T1000 (cell line): ENCODE results near the gene CPXM1.
"Not testable (repeated sequence)": the region's sequence is repeated elsewhere in the genome, so short reads cannot be mapped to it uniquely, and the experiment has no call there.

Source experiments
- DNase-seq: peaks from one replicate; lab custom pipeline; 2025; ENCODE audit warnings: mixed read lengths; lab: John Stamatoyannopoulos, UW

The CPXM1 gene

DNA sequence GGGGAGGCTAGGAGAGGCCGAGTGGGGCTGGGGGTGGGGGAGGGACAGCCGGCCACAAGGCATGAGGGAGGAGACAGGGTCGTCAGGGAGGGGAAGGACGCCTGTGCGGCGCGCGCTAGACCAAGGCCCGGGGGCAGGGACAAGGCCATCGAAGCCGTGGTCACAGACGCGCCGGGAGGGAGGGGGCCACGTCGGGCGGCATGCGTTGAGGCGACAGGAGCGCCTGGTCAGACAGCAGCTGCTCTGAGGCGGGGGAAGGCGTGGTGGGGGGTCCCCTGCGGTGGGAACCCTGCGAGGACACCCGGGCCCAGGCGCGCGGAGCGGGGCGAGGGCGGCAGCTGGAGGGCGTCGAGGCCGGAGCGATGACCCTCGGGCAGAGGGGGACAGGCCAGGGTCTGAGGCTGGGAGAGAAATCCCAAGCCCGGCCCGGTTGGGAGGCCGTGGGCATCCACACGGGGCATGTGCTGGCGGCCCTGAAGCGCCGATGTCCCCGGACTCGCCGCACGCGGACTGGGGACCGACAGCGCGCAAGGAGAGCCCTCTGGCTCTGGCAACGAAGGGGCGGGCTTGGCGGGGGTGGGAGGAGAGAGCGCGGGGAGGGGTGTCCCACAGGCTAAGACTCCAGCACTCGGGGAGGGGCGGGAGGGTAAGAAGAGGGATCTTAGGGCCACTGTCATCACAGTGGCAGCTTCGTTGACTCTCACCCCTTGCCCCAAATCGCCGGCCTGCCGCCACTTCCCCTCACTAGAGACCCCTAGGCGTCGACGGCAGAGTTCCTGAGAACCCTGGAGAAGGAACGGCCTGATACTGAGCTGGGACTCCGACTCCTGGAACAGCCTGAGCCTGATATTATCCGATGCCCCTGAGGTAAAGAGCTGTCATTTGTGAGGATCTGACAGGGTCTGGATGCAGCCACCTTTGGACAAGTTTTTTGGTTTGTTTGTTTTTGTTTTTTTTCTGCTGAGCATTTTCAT is 20.8 kb upstream of the CPXM1 start:
- DNase-seq, result no peak

GRCh38 chr20:2820084-2820895 is 19.9 kb upstream of the CPXM1 start:
- no peak for DNase-seq

DNA sequence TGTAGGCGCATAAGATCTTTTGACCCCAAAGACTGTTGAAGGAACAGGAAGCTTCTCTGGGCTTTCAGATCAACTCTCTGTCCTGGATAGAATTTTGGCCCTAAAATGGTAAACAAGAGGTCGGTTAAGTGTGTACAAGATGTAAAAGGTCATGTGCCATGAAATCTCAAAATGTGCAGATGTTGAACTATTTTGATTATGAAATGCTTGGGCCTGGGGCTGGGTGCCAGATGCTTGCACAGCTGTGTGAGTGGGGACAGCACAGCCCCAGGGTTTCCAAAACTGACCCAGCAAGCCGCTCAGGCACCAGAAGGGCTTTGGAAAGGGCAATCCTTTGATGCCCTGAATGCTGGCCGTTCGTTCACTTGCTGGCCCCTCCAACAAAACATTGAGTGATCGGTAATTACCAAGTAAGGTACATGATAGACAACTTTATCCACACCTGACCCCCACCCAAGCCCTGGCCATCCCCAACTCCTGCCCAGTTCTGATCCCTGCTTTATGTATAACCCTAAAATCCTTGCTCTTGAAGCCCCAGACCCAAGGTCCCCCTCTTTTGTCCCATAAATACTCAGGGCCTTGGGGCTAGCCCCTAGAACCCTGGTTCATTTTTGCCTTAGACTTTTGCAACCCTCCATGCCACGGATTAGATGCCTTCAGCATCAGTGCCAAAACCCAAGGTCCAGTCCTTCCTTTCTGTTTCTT is 17.6 kb upstream of the CPXM1 start:
- no peak for DNase-seq

DNA sequence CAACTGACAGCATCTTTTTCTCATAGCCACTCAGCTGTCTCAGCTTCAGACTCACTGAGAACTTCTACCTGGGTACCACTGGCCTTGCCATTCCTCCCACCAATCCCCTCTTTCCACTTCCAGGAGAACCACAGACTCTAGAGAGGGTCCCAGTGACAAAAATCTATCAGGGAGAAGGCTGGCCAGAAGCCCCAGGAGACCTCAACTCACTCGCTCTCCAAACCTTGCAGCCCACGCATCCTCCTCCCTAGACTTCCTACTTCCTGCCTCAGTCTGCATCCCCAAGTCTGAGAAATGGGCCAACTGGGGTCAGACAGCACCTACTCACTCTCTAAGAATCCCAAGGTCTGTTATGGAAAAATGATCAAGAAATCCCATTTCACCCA is 16.9 kb upstream of the CPXM1 start:
- no peak for DNase-seq

DNA sequence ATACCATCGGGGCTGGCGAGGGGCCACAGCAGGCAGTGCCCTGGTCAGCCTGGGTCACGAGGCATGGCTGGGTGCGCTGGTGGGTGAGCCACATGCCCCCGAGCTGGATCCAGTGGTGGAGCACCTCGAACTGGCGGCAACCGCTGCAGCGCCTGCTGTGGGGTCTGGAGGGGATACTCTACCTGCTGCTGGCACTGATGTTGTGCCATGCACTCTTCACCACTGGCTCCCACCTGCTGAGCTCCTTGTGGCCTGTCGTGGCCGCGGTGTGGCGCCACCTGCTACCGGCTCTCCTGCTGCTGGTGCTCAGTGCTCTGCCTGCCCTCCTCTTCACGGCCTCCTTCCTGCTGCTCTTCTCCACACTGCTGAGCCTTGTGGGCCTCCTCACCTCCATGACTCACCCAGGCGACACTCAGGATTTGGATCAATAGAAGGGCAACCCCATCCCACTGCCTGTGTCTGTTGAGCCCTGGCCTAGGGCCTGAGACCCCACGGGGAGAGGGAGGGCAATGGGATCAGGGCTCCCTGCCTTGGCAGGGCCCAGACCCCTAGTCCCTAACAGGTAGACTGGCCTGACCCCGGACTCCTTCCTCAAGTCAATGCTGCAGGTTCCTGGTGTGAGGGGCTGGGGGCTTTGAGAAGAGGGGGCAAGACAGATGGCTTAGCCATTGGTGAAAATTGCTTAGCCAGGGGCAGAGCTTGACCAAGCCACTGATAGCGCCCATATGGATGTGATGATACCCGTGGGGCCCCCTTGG is 16.3 kb upstream of the CPXM1 start:
- no peak for DNase-seq

DNA sequence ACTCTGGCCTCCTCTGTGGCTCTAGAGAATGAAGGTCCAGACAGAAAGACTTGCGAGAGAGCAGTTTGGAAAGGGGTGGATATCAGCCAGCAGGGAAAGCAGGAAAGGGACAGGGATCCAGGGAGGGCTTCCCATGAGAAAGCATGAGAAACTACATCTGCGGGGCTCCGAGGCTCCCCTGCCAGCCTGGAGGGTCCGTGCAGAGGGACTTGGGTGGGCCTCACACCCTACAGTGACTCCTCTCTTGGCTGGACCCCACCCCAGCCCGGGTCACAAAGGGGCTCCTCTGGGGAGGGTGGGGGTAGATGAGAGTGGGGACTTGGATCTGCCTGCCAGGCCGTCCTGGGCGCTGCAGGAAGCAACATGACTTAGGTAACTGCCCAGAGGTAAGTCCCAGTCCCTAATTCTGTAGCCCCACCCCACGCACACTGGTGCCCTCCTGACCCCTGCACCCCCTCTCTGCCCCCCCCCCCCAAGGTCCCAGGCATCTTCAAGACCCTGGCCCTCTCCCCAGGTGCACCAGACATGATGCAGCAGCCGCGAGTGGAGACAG is 15.7 kb upstream of the CPXM1 start, which contains the start of gene TMEM239:
TSS of gene TMEM239 (plus strand) at position 335 of the 553 bp plus-strand sequence. CDS start at position 526, 191 bp downstream.
- no peak for DNase-seq

DNA sequence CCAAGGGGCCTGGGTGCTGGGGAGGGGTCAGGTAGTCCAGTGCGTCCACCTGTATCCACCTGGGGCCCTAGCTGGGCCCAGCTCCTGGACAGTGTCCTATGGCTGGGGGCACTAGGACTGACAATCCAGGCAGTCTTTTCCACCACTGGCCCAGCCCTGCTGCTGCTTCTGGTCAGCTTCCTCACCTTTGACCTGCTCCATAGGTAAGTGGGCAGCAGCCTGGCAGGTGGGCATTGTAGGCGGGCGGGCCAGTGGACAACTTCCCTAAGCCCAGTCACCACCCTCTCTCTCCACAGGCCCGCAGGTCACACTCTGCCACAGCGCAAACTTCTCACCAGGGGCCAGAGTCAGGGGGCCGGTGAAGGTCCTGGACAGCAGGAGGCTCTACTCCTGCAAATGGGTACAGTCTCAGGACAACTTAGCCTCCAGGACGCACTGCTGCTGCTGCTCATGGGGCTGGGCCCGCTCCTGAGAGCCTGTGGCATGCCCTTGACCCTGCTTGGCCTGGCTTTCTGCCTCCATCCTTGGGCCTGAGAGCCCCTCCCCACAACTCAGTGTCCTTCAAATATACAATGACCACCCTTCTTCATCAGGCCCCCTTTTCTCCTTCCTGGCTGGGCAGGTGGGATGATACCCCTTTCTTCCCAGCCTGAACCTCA is 14.9 kb upstream of the CPXM1 start:
- DNase-seq, result no peak

GRCh38 chr20:2814587-2815051 is 14.2 kb upstream of the CPXM1 start, which contains the start of gene C20orf141:
Gene C20orf141 (plus strand): TSS chr20:2814987. CDS start chr20:2815185, 198 bp downstream.
- DNase-seq, result peak; percentile 96

DNA sequence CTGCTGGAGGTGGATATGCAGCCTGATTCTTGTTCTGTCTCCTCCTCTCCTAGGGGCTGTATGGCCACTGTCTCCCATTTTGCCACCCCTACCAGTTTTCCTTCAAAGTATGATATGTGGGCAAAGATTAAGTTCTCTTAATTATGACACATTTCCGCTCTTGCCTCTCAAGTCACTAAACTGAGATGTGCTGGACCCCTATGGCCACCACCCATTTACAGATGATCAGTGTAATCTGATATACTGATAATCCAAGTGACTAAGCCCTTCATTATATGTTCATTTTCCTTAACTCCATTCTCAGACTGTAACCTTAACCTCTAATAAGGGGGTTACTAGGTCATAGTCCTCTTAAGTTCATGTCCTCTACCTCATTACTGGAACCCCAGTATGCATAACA is 13.6 kb upstream of the CPXM1 start:
- DNase-seq, result no peak

GRCh38 chr20:2812189-2812588 is 11.8 kb upstream of the CPXM1 start:
- DNase-seq, result no peak

GRCh38 chr20:2809690-2810089 is 9.3 kb upstream of the CPXM1 start:
- no peak for DNase-seq

GRCh38 chr20:2807929-2808328 is 7.5 kb upstream of the CPXM1 start:
- not testable (repeated sequence) for DNase-seq

GRCh38 chr20:2807019-2807418 is 6.6 kb upstream of the CPXM1 start:
- no peak for DNase-seq

DNA sequence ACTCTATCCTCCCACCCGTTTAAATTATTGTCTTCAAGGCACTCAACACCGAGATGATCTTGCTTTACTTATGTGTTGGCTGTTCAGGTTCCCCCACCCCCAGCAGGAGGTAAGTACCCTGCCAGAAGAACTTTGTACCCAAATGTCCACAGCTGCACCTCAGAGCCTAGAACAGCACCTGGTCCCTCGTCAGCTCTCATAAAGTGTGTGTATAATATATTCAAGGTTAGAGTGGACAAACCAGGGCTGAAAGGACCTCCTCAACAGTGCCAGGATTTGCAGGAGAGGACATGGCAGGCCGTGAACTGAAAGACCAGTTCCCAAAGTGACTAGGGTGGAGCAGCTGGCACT is 5.9 kb upstream of the CPXM1 start:
- no peak for DNase-seq

DNA sequence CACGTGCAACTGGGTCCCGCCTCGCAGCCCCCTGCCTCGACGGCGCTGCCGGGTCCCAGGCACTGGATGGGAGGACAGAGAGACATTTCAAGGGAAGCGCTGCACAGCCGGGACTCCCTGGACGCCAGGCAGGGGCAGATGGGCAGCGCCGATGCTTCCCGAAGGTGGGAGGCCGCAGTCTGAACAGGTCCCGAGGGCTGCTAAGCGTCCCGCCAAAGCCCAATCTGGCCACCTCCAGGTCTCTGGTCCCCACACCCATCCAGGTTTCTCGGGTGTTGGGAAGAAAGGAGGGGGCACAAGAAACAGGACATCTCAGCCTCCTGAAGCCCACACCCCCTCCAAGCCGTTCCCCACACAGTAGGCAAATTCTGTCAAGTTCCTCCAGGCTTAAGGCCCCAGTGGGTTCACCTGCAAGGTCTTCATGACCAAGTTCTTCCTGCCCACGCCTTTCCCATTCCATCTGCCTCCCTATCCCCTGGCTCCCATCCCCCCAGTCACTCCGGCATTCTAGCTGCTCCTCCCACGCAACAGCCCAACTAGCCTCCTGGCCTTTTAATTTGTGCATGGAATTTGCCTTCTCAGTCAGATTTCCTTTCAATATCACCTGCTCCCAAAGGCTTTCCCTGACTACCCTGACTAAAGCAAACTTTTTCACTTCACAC is 5.4 kb upstream of the CPXM1 start:
- DNase-seq, result no peak

- DNase-seq, result no peak
These were observed 4.6 kb upstream of the CPXM1 start for GRCh38 chr20:2804852-2805688.

DNA sequence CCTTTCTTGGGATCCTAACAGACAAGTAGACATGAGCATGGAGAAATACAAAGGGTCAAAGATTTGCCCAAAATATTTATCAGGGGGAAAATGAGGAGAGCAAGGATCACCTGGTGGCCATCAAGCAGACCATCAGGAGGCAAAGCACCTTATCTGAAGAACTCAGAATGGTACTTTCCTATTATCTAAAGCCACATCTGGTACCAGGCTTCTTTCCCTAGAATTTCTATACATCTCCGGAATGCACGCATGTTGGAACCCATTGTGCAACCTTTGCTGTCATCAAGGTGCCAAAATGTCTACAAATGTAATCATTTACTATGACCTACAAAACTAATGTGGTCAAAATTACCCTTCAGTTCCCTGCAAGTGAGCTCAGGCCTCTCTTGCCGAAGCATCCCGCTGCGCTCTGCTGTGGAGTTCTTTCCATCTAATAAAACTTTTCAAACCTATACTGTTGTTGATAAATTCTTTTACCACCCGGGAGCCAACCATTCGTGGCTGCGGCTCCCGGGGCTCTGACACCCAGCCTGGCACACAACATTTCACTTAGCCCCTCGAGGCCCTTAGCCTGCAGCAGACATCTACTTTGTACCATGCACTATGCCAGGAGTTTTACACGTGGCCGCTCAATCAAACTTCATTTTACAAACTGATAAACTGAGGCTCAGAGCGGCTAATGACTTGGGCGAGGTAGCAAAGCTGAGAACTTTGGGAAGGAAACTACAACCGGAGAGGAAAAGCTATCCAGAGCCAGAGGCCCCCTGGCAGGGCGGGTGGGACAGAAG is 3.8 kb upstream of the CPXM1 start:
- no peak for DNase-seq

- no peak for DNase-seq
These were observed 880 bp upstream of the CPXM1 start for GRCh38 chr20:2801286-2801728.
